ENCODE measurements around the gene LRP5. TPM values are rescaled to one million over a fixed set of nuclear protein-coding genes. Genes with fewer than 3 reads are reported as not detected.
A peak's percentile ranks its signal among the peaks of the same experiment; 100 is the strongest.
"Not testable (repeated sequence)": the region's sequence is repeated elsewhere in the genome, so short reads cannot be mapped to it uniquely, and the experiment has no call there.

LRP5 gene
- polyA plus RNA-seq, 3 donors from 2014 or later: 0.03 to 1.2 (median 0.66) TPM

DNA sequence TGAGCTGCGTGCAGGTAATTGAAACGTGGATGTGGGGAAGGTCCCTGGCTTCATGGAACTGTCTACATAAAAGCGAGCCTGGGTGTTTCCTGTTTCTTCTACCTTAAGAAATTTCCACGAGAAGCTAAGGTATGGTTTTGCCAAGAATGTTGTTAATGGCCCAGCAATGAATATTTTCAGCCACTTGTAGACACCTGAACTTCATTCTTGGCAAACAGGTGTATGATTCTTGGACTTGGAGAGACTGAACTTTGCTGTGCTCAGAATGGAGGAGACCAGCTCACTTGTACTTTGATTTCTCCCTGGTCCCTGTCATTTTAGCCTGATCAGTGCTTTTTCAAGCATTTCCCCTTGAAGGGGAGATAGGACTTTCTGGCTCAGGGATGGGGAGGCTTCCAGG is 20.8 kb downstream of the LRP5 start:
- H3K4me1 Mint-ChIP-seq: peaks cover 34 to 54% of the 10 kb centered on the region in 2 donors
- H3K27ac Mint-ChIP-seq: no peak overlapping the region
- peaks cover 2 to 5% (median 4%) of the 10 kb centered on the region in 3 donors for H3K27me3 Mint-ChIP-seq (ENCODE audit: low read depth in 3 of 3)
- no peaks in the 10 kb centered on the region for H3K9me3 Mint-ChIP-seq
- H3K36me3 Mint-ChIP-seq: no peaks in the 10 kb centered on the region
- no peak overlapping the region for H3K4me3 Mint-ChIP-seq
- no peak for DNase-seq

DNA sequence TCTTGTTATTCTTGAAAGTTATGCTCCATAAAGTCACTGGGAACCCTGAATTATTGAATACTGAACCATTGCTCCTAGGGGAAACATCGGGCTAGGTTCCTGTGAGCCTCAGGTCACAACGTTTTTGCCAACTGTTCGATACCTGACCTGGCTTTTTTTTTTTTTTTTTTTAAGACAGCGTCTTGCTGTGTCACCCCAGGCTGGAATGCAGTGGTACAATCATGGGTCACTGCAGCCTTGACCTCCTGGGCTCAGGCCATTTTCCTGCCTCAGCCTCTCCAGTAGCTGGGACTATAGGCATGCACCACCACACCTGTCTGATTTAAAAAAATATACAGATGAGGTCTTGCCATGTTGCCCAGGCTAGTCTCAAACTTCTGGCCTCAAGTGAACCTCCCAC is 22.5 kb downstream of the LRP5 start:
- DNase-seq: no peak
- Mint-ChIP-seq H3K27ac (no peak overlapping the region), H3K4me1 (peaks cover 32 to 43% of the 10 kb centered on the region in 2 donors)

DNA sequence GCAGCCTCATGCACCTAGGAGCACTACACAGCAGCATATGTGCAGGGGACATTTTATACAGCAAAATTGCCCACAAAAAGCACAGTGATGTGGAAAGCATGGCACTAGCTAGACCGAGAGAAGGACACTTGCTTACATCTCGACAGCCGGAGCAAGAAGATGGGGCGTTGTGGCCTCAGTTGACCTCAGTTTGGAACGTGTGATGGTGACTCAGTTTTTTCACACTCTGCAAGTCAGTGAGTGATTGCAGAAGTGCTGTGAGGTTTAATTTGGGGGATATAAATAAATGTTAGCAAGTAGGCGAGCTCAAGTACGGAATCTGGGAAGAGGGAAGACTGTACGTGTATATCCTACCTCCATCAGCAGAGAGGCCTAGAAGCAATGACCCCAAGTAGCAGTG is 23.3 kb downstream of the LRP5 start:
- H3K9me3 Mint-ChIP-seq: no peaks in the 10 kb centered on the region
- peak in 1 of 3 donors; percentile 50 for DNase-seq
- no peaks in the 10 kb centered on the region for H3K36me3 Mint-ChIP-seq
- H3K27me3 Mint-ChIP-seq (ENCODE audit: low read depth in 3 of 3): peaks cover 2 to 5% (median 4%) of the 10 kb centered on the region in 3 donors
- H3K27ac Mint-ChIP-seq: peak overlapping the region in 2 of 6 donors; percentile 24 to 68
- H3K4me1 Mint-ChIP-seq: peaks cover 37 to 44% of the 10 kb centered on the region in 2 donors
- H3K4me3 Mint-ChIP-seq: peak overlapping the region in 3 of 5 donors; percentile 54 to 65 (median 63)

More for the DNA sequence above, 22.5 kb downstream of the LRP5 start:
- H3K36me3 Mint-ChIP-seq: no peaks in the 10 kb centered on the region
- no peak overlapping the region for H3K4me3 Mint-ChIP-seq
- peaks cover 2 to 5% (median 4%) of the 10 kb centered on the region in 3 donors for H3K27me3 Mint-ChIP-seq (ENCODE audit: low read depth in 3 of 3)
- no peaks in the 10 kb centered on the region for H3K9me3 Mint-ChIP-seq

DNA sequence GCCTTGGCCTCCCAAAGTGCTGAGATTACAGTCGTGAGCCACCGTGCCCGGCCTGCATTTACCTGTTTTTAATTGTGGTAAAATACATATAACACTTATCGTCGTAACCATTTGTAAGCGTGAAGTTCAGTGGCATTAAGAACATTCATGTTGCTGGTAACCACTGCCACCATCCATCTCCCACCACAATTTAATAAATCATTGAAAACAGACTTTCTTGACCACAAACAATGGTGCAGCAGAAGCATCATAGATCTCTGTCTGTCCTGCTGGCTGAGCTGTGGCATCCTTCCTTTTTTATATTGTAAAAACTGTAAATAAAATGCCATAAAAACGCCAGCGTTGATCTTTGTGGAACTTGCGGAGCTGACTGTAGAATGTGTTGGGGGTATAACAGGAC is 24.3 kb downstream of the LRP5 start:
- Mint-ChIP-seq H3K9me3 (no peaks in the 10 kb centered on the region), H3K27me3 (ENCODE audit: low read depth in 3 of 3) (peaks cover 0 to 5% (median 1%) of the 10 kb centered on the region in 3 donors), H3K4me1 (peaks cover 39 to 42% of the 10 kb centered on the region in 2 donors), H3K36me3 (no peaks in the 10 kb centered on the region), H3K27ac (peak overlapping the region in 3 of 6 donors; percentile 2 to 71 (median 42)), H3K4me3 (peak overlapping the region in 3 of 5 donors; percentile 11 to 58 (median 13))
- peak; percentile 23 to 49 (median 31) for DNase-seq

DNA sequence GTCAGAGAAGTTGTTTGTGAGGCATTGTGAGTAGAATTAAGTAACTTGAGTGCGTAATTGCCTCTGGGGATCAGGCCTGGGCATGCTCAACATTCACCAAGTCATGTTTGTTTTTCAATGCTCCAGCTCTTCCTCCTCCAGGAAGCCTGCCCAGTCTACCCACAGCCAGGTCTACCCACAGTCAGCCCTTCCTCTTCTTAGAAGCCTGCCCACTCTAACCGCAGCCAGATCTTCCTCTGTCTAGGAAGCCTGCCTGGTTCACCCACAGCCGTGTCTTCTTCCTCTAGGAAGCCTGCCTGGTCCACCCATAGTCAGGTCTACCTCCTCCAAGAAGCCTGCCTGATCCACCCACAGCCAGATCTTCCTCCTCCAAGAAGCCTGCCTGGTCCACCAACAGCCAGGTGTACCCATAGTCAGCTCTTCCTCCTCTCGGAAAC is 25.0 kb downstream of the LRP5 start:
- Mint-ChIP-seq H3K27ac (peak overlapping the region in 1 of 6 donors; percentile 52), H3K36me3 (no peaks in the 10 kb centered on the region), H3K4me3 (peak overlapping the region in 3 of 5 donors; percentile 27 to 58 (median 36)), H3K4me1 (peaks cover 38 to 45% of the 10 kb centered on the region in 2 donors), H3K9me3 (no peaks in the 10 kb centered on the region), H3K27me3 (ENCODE audit: low read depth in 3 of 3) (peaks cover 0 to 5% (median 1%) of the 10 kb centered on the region in 3 donors)
- no peak for DNase-seq

DNA sequence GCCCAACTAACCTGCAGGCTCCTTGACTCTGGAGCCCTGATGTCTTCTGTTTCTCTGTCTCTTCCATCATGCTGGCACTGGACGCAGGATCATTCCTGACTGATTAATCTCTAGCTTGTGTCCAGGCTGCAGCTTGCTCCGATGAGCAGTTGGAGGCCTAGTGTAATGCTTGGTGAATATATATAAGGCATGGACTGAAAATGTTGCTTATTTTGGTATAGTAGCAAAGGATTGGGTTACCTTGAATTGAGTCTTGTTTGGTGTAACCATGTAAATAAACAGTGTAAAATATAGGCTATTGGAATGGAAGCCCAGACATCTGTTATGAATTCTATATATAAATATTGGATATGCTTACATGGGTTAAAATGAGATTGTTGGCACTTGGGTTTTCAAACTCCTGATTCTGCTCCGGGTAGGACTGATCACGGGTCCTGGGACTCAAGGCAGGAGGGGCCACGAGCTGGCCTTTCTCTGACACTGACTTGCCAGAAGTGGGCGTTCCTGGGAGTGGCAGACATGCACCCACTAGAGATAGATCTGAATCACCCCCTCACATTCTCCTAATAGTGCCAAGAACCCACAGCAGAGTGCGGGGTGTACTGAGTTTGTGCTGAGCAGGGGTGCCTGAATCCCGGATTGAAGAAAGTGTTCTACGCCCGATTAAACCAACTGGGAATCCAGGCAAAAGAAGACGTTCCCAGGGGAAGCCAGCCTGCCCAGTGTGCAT is 25.8 kb downstream of the LRP5 start:
- Mint-ChIP-seq H3K36me3 (no peaks in the 10 kb centered on the region), H3K9me3 (no peaks in the 10 kb centered on the region), H3K4me3 (peak overlapping the region in 3 of 5 donors; percentile 3 to 55 (median 27))

DNA sequence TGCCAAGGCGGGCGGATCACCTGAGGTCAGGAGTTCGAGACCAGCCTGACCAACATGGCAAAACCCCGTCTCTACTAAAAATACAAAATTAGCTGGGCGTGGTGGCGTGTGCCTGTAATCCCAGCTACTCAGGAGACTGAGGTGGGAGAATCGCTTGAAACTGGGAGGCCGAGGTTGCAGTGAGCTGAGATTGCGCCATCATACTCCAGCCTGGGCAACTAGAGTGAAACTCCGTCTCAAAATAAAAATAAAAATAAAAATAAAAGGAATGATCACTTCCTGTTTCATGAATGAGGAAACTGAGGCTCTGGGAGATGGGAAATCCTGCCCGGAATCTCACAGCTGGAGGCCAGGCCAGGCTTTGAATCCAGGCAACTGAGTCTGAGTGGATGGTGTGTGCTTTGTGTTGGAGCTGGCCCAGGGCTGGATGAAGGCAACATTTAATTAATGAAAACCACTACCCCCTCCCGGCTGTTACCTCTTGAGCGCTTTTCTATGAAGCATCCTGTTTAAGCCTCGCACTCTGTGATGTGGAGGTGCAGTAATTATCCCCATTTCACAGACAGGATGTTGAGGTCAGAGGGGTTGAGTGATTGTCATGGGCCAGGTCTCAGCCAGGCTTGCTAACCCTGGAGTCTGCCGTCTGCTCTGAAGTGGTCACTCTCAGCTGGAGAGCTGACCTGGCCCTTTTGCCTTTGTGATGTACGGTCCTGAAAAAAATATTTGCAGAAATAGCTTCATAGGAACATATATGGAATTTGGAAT is 27.8 kb downstream of the LRP5 start:
- Mint-ChIP-seq H3K4me1 (peaks cover 36 to 45% of the 10 kb centered on the region in 2 donors), H3K36me3 (no peaks in the 10 kb centered on the region), H3K9me3 (no peaks in the 10 kb centered on the region), H3K27me3 (ENCODE audit: low read depth in 3 of 3) (peaks cover 2 to 5% (median 3%) of the 10 kb centered on the region in 3 donors), H3K4me3 (peak overlapping the region in 2 of 5 donors; percentile 24 to 43), H3K27ac (peak overlapping the region in 1 of 6 donors; percentile 1)
- DNase-seq: peak in 2 of 3 donors; percentile 15 to 39

More for the DNA sequence above, 25.8 kb downstream of the LRP5 start:
- Mint-ChIP-seq H3K27me3 (ENCODE audit: low read depth in 3 of 3) (peaks cover 0 to 5% (median 1%) of the 10 kb centered on the region in 3 donors), H3K4me1 (peaks cover 36 to 45% of the 10 kb centered on the region in 2 donors), H3K27ac (no peak overlapping the region)
- DNase-seq: no peak

DNA sequence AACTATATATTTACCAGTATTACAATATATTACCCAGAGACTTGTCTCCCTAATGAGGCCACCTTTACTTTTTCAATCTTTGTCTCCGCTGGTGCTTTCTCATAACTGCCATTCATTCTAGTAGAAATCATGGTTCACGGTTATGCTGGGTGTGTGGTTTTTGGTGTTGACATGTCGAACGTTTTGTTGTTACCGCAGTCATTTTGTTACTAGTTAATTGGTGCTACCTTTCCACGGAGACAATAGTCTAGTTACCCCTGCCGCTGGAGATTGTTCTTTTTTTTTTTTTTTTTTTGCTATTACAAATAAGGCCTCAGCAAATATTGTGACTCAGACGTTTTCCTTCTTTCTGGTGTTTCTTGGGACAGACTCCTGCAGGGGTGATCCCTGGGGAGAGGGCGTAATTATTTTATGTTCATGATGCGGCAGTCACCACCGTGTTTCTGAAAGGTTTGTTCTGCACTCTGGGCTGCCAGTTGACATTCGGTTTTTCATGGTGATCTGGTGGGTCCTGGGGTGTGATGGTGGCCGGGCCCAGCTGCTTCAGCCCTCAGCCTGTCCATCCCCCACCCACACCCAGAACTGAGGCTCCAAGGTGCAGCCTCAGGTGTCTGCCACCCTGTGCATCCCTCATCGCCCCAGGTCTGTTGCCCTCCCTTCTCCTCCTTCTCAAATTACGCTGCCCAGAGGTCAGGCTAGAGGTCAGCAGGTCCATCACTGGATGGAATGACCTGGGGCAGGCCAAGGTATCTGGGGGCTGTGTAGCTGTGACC is 28.6 kb downstream of the LRP5 start:
- DNase-seq: peak; percentile 20 to 54 (median 26)
- Mint-ChIP-seq H3K9me3 (no peaks in the 10 kb centered on the region), H3K4me3 (peak overlapping the region in 3 of 5 donors; percentile 2 to 43 (median 24)), H3K27ac (peak overlapping the region in 2 of 6 donors; percentile 1 to 22), H3K4me1 (peaks cover 31 to 38% of the 10 kb centered on the region in 2 donors), H3K27me3 (ENCODE audit: low read depth in 3 of 3) (peaks cover 2 to 3% (median 2%) of the 10 kb centered on the region in 3 donors), H3K36me3 (no peaks in the 10 kb centered on the region)

DNA sequence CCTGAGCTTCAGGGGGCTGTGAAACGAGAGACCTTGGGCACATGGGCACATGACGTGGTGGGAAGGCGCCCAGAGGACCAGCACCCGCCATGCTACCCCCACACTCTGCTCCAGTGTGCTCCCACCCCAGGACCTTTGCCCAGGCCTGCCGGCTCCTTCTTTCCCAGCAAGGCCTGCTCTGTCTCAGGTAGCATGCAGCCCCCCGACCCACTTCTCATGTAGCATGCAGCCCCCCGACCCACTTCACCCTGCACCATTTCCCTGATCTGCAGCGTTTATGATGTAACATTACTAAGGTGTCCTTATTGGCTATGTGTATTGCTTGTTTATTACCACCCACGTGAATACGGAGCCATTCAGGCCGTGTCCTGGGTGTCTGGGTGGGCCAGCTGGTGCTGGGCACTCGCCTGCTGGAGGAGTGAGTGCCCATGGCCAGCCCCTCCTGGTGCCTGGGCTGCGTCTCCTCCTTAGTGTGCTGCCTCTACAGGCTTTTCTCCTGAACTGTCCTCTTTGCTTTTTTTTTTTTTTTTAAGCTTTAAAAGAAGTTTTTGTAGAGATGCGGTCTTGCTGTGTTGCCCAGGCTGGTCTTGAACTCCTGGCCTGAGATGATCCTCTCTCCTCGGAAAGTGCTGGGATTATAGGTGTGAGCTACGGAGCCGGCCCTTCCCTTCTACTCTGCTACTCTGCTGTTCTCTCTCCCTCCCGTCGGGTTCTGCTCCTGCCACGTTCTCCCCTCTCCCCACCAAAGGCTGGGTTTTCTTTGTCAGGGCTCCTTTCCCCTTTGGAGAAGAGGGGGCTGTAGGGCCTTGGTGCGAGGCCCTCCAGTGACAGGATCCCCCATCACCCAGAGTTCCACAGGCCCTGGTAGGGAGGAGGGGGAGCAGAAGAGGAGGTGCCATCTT is 29.4 kb downstream of the LRP5 start:
- Mint-ChIP-seq H3K27ac (no peak overlapping the region), H3K4me3 (peak overlapping the region in 1 of 5 donors; percentile 18)

DNA sequence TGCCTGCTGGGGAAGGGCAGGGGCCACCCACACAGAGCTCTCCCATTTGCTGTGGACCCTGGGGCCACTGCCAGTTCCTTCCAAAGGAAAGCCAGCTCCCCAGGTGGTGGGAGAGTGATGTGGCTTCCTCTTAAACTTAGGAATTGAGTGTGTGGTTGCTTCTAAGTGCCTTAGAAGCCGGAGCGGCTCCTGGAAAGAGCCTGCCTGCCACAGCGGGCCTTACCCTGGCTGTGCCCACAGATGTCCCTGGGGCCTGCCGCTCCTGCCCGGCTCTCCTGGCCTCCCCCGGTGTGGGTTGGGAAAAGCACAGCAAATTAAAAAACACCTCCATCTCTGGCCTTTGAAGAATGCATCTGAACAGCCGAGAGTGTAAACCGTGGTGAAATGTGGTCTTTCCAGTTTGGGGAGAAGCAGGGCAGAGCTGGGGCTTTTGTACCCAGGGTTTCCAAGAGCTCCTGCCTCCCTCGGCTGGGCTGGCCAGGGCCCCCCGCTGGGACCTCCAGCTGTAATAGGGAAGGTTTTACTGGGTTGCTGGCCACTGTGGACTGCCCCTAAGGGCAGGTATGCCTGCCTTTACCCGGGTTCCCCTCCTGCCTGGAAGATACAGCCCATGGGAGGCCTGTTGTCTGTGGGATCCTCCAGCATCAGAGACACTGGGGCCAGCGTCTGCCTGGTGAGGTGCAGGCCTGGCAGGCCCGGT is 30.2 kb downstream of the LRP5 start:
- H3K27me3 Mint-ChIP-seq (ENCODE audit: low read depth in 3 of 3): peaks cover 2 to 4% (median 3%) of the 10 kb centered on the region in 3 donors
- H3K4me1 Mint-ChIP-seq: peaks cover 17 to 23% of the 10 kb centered on the region in 2 donors
- no peak for DNase-seq
- H3K9me3 Mint-ChIP-seq: no peaks in the 10 kb centered on the region
- H3K36me3 Mint-ChIP-seq: no peaks in the 10 kb centered on the region
- H3K4me3 Mint-ChIP-seq: no peak overlapping the region
- H3K27ac Mint-ChIP-seq: no peak overlapping the region

More for the DNA sequence above, 29.4 kb downstream of the LRP5 start:
- DNase-seq: no peak
- Mint-ChIP-seq H3K9me3 (no peaks in the 10 kb centered on the region), H3K27me3 (ENCODE audit: low read depth in 3 of 3) (peaks cover 2 to 3% (median 2%) of the 10 kb centered on the region in 3 donors), H3K36me3 (no peaks in the 10 kb centered on the region), H3K4me1 (peaks cover 25 to 31% of the 10 kb centered on the region in 2 donors)

DNA sequence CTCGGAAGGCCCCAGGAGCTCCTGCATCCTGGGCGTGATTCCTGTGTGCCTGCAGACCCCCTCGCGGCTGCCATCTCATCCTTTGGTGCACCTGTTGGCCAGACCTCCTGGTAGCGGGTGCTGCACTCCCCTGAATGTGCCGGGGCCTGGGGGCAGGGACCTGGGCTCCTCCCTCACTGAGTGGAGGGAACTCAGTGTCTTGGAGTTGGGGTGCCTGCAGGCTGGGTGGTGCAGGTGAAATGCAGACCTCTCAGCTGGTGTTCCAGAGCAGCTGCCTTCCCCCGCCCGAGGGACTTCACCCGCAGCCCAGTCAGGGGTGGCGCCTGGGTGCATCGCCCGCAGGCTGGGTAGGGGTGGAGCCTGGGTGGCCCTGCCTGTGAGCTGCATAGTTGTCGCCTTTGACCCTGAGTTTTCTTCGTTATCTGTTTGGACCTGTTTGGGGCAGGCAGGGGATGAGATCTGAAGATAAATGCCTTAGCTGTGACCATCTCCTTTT is 31.4 kb downstream of the LRP5 start:
- H3K27ac Mint-ChIP-seq: no peak overlapping the region
- DNase-seq: no peak

DNA sequence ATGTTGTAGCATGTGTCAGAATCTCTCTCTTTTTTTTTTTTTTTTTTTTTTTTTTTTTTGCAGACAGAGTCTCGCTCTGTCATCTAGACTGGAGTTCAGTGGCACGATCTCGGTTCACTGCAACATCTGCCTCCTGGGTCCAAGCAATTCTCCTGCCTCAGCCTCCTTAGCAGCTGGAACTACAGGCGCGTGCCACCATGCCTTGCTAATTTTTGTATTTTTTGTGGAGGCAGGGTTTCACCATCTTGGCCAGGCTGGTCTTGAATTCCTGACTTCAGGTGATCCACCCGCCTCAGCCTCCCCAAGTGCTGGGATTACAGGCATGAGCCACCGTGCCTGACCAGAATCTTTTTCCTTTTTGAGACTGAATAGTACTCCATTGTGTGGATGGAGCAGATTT is 32.4 kb downstream of the LRP5 start:
- DNase-seq; H3K36me3 Mint-ChIP-seq; H3K27ac Mint-ChIP-seq; H3K4me3 Mint-ChIP-seq; H3K9me3 Mint-ChIP-seq; H3K27me3 Mint-ChIP-seq (ENCODE audit: low read depth in 3 of 3): not testable (repeated sequence)
- H3K4me1 Mint-ChIP-seq: peaks cover 9 to 18% of the 10 kb centered on the region in 2 donors

More for the DNA sequence above, 31.4 kb downstream of the LRP5 start:
- no peak overlapping the region for H3K4me3 Mint-ChIP-seq
- H3K4me1 Mint-ChIP-seq: peaks cover 12 to 18% of the 10 kb centered on the region in 2 donors
- H3K36me3 Mint-ChIP-seq: no peaks in the 10 kb centered on the region
- no peaks in the 10 kb centered on the region for H3K9me3 Mint-ChIP-seq
- peaks cover 0 to 4% (median 3%) of the 10 kb centered on the region in 3 donors for H3K27me3 Mint-ChIP-seq (ENCODE audit: low read depth in 3 of 3)

Measured in immature natural killer cell (primary cell).